ENCODE measurements around the gene PSMC6.

Gene PSMC6

GRCh38 chr14:52678591-52678990, 28.4 kb upstream of the PSMC6 start:
- H3K27me3 ChIP-seq (replicated peaks; ENCODE audit: control insufficient read depth, insufficient read depth, low read length) = no peaks in the 10 kb centered on the region
- peaks cover 6% of the 10 kb centered on the region for H3K36me3 ChIP-seq (ENCODE audit: control insufficient read depth, insufficient read depth, low read length)
- no peak overlapping the region for H3K4me3 ChIP-seq (replicated peaks; ENCODE audit: low read depth, low read length)
- peak; percentile 37 for TF ChIP-seq CTCF (IDR thresholded peaks at IDR 0.05; ENCODE audit: insufficient read depth, low read length, poor library complexity, severe bottlenecking)
- DNase-seq (ENCODE audit: extremely low read depth, insufficient read length) = no peak

- no peaks in the 10 kb centered on the region; the same call in 1 of the 2 replicates for H3K36me3 ChIP-seq (ENCODE audit: control insufficient read depth, insufficient read depth, low read length)
- H3K4me3 ChIP-seq (replicated peaks; ENCODE audit: low read depth, low read length) = no peak overlapping the region
- no peak for DNase-seq (ENCODE audit: extremely low read depth, insufficient read length)
- H3K27me3 ChIP-seq (replicated peaks; ENCODE audit: control insufficient read depth, insufficient read depth, low read length) = no peaks in the 10 kb centered on the region
- no peak for TF ChIP-seq CTCF (IDR thresholded peaks at IDR 0.05; ENCODE audit: insufficient read depth, low read length, poor library complexity, severe bottlenecking)
Observed at GRCh38 chr14:52683985-52684520, 22.9 kb upstream of the PSMC6 start.

GRCh38 chr14:52686176-52686575, 20.8 kb upstream of the PSMC6 start:
- Histone ChIP-seq H3K27me3 (replicated peaks; ENCODE audit: control insufficient read depth, insufficient read depth, low read length) (no peaks in the 10 kb centered on the region), H3K36me3 (ENCODE audit: control insufficient read depth, insufficient read depth, low read length) (no peaks in the 10 kb centered on the region; the same call in 1 of the 2 replicates), H3K4me3 (replicated peaks; ENCODE audit: low read depth, low read length) (no peak overlapping the region)
- DNase-seq (ENCODE audit: extremely low read depth, insufficient read length) = no peak
- no peak for TF ChIP-seq CTCF (IDR thresholded peaks at IDR 0.05; ENCODE audit: insufficient read depth, low read length, poor library complexity, severe bottlenecking)

GRCh38 chr14:52690983-52691760, 15.8 kb upstream of the PSMC6 start:
- Histone ChIP-seq H3K27me3 (replicated peaks; ENCODE audit: control insufficient read depth, insufficient read depth, low read length) (no peaks in the 10 kb centered on the region), H3K4me3 (replicated peaks; ENCODE audit: low read depth, low read length) (no peak overlapping the region), H3K36me3 (ENCODE audit: control insufficient read depth, insufficient read depth, low read length) (no peaks in the 10 kb centered on the region)
- no peak for TF ChIP-seq CTCF (IDR thresholded peaks at IDR 0.05; ENCODE audit: insufficient read depth, low read length, poor library complexity, severe bottlenecking)
- no peak for DNase-seq (ENCODE audit: extremely low read depth, insufficient read length)

- no peak for TF ChIP-seq CTCF (IDR thresholded peaks at IDR 0.05; ENCODE audit: insufficient read depth, low read length, poor library complexity, severe bottlenecking)
- Histone ChIP-seq H3K36me3 (ENCODE audit: control insufficient read depth, insufficient read depth, low read length) (no peaks in the 10 kb centered on the region), H3K4me3 (replicated peaks; ENCODE audit: low read depth, low read length) (no peak overlapping the region), H3K27me3 (replicated peaks; ENCODE audit: control insufficient read depth, insufficient read depth, low read length) (no peaks in the 10 kb centered on the region)
- DNase-seq (ENCODE audit: extremely low read depth, insufficient read length) = no peak
Observed at GRCh38 chr14:52692248-52692962, 14.6 kb upstream of the PSMC6 start.

Measured in GM06990 (cell line).